Stimulated activated naive B cell treated with anti-CD40 and anti-IgM and Interleukin-4, amounts not matched to agents 10 μg/mL and 1 μg/mL and 100 μg/mL, for 72 hours (primary cell): ENCODE data around the gene KLHDC4.
"Not testable (repeated sequence)": the region's sequence is repeated elsewhere in the genome, so short reads cannot be mapped to it uniquely, and the experiment has no call there.

Experiments used
- ATAC-seq, 2 donors: fragments of 150-1000 bp; cut with Tn5 transposase; replicated peaks; 2 replicates each; pipeline ENCODE4 v1.10.0; 2021; ENCODE audit warnings: moderate library complexity in 1 of 2
- DNase-seq: peaks from one replicate; pipeline ENCODE4 v3.0.0; 2021
- H3K27ac Mint-ChIP-seq: one replicate; pipeline ENCODE4 v1.8.0; 2022; ENCODE audit warnings: mild to moderate bottlenecking, mixed read lengths
- H3K27me3 Mint-ChIP-seq, 2 donors: one replicate each; pipeline ENCODE4 v1.8.0; 2022; ENCODE audit warnings: mixed read lengths in 2 of 2
- H3K36me3 Mint-ChIP-seq, 2 donors: one replicate each; pipeline ENCODE4 v1.8.0; 2022; ENCODE audit warnings: mixed read lengths in 2 of 2, mild to moderate bottlenecking in 1 of 2
- H3K4me1 Mint-ChIP-seq, 2 donors: one replicate each; pipeline ENCODE4 v1.8.0; 2022; ENCODE audit warnings: mixed read lengths in 2 of 2, mild to moderate bottlenecking in 1 of 2
- H3K4me3 Mint-ChIP-seq, 2 donors: one replicate each; pipeline ENCODE4 v1.8.0; 2022; ENCODE audit warnings: mild to moderate bottlenecking in 2 of 2, mixed read lengths in 2 of 2, moderate library complexity in 1 of 2
- H3K9me3 Mint-ChIP-seq, 2 donors: one replicate each; pipeline ENCODE4 v1.8.0; 2022; ENCODE audit warnings: mixed read lengths in 2 of 2, mild to moderate bottlenecking in 1 of 2

The KLHDC4 gene

DNA sequence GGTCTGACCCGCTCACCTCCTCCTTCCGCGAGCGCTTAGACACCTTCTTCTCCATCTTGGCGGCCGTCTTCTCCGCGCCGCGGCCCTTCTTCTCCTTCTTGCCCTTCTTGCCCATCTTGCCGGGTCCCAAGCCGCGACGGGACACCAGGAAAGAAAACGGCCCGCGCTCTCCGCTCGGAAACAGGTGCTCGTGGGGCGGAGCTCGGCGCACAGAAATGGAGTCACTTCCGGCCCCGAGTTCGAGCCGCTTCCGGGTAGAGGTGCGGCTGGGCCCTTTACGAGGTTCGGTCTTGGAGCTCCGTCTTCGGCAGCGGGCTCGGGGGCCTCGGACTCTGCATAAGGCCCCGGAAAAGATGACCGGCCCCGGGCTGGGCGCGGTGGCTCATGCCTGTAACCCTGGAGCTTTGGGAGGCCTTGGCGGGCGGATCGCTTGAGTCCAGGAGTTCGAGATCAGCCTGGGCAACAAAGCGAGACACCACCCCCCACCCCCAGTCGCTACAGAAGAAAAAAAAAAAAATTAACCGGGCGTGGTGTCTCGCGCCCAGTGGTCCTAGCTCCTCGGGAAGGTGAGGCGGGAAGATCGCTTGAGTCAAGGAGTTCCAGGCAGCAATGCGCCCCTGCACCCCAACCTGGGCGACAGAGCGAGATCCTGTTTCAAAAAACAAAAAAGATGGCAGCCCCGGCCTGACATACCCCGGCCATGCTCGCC, at the start of gene KLHDC4:
TSS of gene KLHDC4 (minus strand) at position 211 of the 709 bp plus-strand sequence. CDS start at position 115, 96 bp downstream.
- no peaks in the 10 kb centered on the region for H3K9me3 Mint-ChIP-seq
- peak within 1 kb of the TSS; percentile 98 for H3K4me3 Mint-ChIP-seq
- H3K36me3 Mint-ChIP-seq: peaks cover 22 to 29% of the 10 kb centered on the region in 2 donors
- H3K27ac Mint-ChIP-seq: peak within 1 kb of the TSS; percentile 98
- peaks cover 16 to 49% of the 10 kb centered on the region in 2 donors for H3K4me1 Mint-ChIP-seq
- peak; percentile 86 for DNase-seq
- peak; percentile 94 to 96 for ATAC-seq
- H3K27me3 Mint-ChIP-seq: no peaks in the 10 kb centered on the region

DNA sequence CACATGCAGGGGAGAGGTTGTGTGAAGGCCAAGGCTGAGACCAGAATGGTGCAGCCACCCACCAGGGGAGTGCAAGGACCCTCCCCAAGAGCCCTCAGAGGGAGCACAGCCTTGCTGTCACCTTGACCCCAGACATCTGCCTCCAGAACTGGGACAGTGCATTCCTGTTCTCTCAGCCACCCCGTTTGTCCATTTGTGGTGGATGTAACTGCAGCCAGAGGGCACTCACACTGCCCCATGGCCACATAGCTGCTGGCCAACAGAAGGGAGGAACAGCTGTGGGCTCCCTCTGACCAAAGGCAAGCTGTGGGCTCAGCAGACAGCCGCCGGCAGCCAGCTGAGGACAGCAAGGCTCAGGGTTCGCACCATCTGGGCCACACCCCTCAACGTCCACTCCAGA, 49.8 kb upstream of the KLHDC4 start:
- DNase-seq: no peak
- Mint-ChIP-seq H3K36me3 (peaks cover 4 to 11% of the 10 kb centered on the region in 2 donors), H3K4me3 (no peak overlapping the region), H3K9me3 (peaks cover 12 to 16% of the 10 kb centered on the region in 2 donors), H3K27ac (no peak overlapping the region), H3K27me3 (peaks cover 0 to 6% of the 10 kb centered on the region in 2 donors), H3K4me1 (peaks cover 13 to 20% of the 10 kb centered on the region in 2 donors)
- no peak for ATAC-seq

DNA sequence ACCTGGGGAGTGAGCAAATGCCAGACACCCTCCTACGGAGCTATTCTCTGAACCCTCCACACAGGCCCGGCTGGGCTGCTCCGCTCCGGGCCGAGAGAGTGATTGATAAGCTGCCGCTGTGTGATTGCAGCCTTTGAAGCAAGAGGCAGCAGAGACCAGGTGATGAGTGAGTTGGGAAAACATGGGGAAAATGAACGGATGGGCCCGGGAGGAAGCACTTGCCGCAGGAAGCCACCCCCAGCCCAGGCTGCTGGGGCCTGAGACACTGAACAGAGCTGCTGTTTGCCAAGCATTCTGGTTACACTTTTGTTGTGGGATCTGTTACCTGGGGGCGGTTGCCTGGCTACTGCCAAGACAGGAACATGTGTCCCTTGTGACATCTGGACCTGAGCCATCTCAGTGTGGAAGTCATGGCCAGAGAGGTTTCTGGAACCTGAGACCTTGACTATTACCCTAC, 46.4 kb upstream of the KLHDC4 start:
- peaks cover 4 to 5% of the 10 kb centered on the region in 2 donors for H3K36me3 Mint-ChIP-seq
- DNase-seq (no peak), ATAC-seq (no peak)
- H3K27me3 Mint-ChIP-seq: peaks cover 0 to 6% of the 10 kb centered on the region in 2 donors
- H3K4me3 Mint-ChIP-seq: no peak overlapping the region
- peaks cover 5 to 6% of the 10 kb centered on the region in 2 donors for H3K9me3 Mint-ChIP-seq
- H3K4me1 Mint-ChIP-seq: peaks cover 36 to 49% of the 10 kb centered on the region in 2 donors
- H3K27ac Mint-ChIP-seq: peak overlapping the region; percentile 77

DNA sequence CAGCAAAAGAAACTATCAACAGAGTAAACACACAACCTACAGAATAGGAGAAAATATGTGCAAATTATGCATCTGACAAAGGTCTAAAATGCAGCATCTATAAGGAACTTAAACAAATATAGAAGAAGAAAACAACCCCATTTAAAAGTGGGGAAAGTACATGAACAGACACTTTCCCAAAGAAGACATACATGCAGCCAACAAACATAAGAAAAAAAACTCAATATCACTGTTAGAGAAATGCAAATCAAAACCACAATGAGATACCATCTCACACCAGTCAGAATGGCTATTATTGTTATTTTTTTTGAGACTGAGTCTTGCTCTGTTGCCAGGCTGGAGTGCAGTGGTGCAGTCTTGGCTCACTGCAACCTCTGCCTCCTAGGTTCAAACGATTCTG, 45.7 kb upstream of the KLHDC4 start:
- H3K27me3 Mint-ChIP-seq, H3K9me3 Mint-ChIP-seq, DNase-seq, H3K36me3 Mint-ChIP-seq, ATAC-seq, H3K27ac Mint-ChIP-seq: not testable (repeated sequence)
- Mint-ChIP-seq H3K4me1 (peaks cover 43 to 57% of the 10 kb centered on the region in 2 donors), H3K4me3 (peak overlapping the region in 1 of 2 donors; percentile 9)

DNA sequence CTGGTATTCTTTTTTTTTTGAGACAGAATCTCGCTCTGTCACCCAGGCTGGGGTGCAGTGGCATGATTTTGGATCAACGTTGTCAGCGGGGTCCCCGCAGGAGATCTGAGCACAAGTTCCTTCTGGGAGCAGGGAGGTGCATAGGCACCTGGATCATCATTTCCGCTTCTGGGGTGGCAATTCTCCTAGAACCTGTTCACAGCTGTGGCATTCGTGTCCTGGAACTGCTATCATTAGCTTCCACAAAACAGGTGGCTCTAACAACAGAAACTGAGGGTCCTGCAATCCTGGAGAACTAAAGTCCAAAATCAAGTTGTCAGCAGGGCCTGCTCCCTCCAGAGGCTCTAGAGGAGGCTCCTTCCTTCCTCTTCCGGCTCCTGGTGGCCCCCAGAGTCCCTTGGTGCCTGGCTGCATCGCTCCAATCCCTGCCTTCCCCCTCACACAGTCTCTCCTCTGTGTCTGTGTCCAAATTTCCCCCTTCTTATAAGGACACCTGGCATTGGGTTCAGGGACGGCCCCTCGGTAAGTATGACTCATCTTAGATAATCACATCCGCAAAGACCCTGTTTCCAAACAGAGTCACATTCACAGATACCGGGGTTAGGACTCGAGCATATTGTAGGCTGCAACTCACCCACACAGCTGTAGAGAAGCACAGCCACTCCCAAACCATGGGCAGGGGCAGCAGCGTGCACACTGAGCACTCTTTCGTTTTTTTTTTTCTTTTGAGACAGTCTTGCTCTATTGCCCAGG, 43.5 kb upstream of the KLHDC4 start:
- H3K36me3 Mint-ChIP-seq: no peaks in the 10 kb centered on the region
- H3K4me3 Mint-ChIP-seq: peak overlapping the region; percentile 70 to 73
- H3K4me1 Mint-ChIP-seq: peaks cover 48 to 66% of the 10 kb centered on the region in 2 donors
- H3K9me3 Mint-ChIP-seq: no peaks in the 10 kb centered on the region
- peaks cover 0 to 3% of the 10 kb centered on the region in 2 donors for H3K27me3 Mint-ChIP-seq
- peak overlapping the region; percentile 98 for H3K27ac Mint-ChIP-seq
- DNase-seq (peak; percentile 82), ATAC-seq (peak; percentile 83)

DNA sequence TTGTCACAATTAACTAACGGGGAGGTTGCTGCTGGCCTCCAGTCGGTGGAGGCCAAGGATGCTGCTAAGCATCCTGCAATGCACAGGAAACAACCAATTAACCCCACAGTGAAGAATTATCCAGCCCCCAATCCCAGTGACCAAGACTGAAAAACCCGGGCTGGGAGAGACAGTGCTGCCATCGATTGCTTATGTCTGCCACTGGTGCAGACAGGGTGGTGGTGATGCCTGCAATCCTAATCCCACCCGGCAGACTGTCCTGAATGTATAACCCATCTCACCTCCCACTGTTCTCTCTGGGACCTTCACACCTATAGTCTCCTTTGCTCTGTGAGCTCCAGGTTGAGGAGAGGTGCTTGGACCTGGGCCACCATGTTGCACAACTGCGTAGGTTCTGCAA, 42.3 kb upstream of the KLHDC4 start:
- Mint-ChIP-seq H3K4me3 (no peak overlapping the region), H3K4me1 (peaks cover 48 to 73% of the 10 kb centered on the region in 2 donors), H3K27ac (no peak overlapping the region), H3K27me3 (peaks cover 0 to 12% of the 10 kb centered on the region in 2 donors), H3K9me3 (no peaks in the 10 kb centered on the region), H3K36me3 (no peaks in the 10 kb centered on the region)
- no peak for ATAC-seq
- no peak for DNase-seq

DNA sequence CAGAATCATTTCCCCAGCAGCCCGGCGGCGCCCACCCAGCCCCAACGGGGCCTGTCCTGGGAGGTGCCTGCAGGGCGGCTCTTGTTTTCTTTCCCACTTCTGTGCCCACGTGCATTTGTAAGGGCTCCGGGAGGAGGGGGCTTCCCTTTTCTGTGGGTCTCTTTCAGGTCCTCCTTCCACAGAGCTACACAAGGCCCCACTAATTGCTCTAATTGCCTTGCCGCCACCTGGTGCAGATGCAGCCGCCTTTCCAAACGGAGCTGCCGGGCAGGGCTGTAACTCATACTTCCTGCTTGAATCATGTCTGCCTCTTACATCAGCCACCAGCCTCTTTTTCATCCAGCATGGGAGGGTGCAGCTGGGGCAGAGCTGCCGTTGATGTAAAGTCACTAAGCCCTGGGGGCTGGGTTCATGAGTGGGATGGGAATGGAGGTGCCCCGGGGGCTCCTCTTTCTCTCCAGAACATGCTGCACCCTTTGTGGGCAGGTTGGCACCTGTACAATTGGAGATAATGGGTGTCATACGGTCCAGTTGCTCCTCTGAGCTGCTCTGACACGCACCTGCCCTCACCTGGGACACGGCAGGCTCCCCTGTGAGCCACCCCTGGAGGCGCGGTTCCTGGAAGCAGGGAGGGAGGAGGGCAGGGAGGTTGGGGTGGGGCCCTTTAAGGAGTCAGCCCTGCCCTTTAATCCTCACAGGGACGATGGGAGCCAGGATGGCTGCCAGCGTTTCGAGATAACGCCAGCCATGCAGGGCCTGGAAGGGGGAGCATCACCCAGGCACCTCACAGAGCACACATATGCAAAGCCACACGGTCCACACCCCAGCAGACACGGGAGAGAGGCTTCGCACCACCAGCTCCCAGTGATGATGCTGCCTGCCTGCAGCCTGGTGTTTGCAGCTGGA, 41.1 kb upstream of the KLHDC4 start:
- Mint-ChIP-seq H3K27me3 (peaks cover 9 to 16% of the 10 kb centered on the region in 2 donors), H3K4me3 (peak overlapping the region; percentile 72 to 73), H3K27ac (peak overlapping the region; percentile 68), H3K9me3 (no peaks in the 10 kb centered on the region), H3K36me3 (no peaks in the 10 kb centered on the region), H3K4me1 (peaks cover 51 to 73% of the 10 kb centered on the region in 2 donors)
- ATAC-seq (no peak), DNase-seq (peak; percentile 23)

DNA sequence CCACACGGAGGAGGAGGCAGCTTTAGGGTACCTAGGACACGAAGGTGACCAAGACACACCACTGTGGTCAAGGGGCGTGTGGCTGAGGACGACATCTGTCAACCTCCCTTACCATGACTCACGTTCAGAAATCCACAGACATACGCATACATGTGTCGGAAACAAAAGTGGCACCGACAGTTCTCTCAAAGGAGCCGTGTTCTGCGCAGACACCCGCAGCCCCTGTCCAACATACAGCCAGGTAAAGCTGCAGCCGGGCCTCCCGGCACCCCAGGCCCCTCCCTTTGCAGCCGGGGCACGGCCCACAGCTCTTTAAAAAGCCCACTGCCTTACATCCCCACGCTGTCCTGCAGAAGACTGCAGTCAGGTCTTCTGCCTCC, 40.5 kb upstream of the KLHDC4 start:
- H3K27me3 Mint-ChIP-seq: peaks cover 9 to 22% of the 10 kb centered on the region in 2 donors
- peak overlapping the region; percentile 72 to 73 for H3K4me3 Mint-ChIP-seq
- H3K9me3 Mint-ChIP-seq: no peaks in the 10 kb centered on the region
- peak overlapping the region; percentile 75 for H3K27ac Mint-ChIP-seq
- H3K36me3 Mint-ChIP-seq: no peaks in the 10 kb centered on the region
- H3K4me1 Mint-ChIP-seq: peaks cover 47 to 67% of the 10 kb centered on the region in 2 donors
- ATAC-seq (no peak), DNase-seq (no peak)

DNA sequence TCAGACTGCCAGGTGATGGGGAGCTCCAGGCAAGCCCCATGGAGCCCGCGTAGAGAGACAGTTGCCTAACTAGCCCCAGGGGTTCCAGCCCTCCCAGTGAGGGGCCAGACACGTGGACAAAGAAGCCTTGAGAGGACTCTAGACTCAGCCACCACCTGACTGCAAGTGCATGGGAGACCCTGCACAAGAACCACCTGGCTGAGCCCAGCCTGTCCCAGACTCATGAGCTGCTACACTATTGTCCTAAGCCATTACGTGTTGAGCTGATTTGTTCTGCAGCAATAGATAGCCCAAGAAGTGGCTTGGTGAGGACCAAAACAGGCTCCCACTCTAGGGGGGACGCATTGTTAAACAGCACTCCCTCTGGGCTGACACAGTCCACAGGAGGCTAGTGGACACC, 37.6 kb upstream of the KLHDC4 start:
- Mint-ChIP-seq H3K27ac (no peak overlapping the region), H3K4me1 (peaks cover 23 to 38% of the 10 kb centered on the region in 2 donors), H3K27me3 (peaks cover 14 to 38% of the 10 kb centered on the region in 2 donors), H3K4me3 (no peak overlapping the region), H3K36me3 (no peaks in the 10 kb centered on the region), H3K9me3 (peaks cover 0 to 2% of the 10 kb centered on the region in 2 donors)
- DNase-seq (no peak), ATAC-seq (no peak)

DNA sequence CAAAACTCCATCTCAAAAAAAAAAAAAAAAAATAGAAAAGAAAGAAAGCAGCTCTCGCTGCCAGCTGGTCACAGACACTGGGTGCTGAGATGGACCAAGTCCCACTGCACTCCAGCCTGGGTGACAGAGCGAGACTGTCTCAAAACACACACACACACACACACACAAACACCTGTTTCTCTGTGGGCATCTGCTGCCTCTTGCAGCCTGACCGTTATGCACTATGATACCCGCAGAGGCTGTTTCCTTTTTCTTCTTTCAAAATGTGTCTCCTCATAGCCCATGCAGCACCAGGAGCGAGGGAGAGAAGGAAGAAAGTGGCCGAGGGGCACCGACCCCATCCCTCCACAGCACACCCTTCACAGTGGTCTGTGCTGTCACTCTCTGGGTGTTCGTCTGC, 36.9 kb upstream of the KLHDC4 start:
- H3K4me1 Mint-ChIP-seq: peaks cover 20 to 33% of the 10 kb centered on the region in 2 donors
- no peaks in the 10 kb centered on the region for H3K36me3 Mint-ChIP-seq
- H3K9me3 Mint-ChIP-seq: peaks cover 0 to 2% of the 10 kb centered on the region in 2 donors
- H3K27ac Mint-ChIP-seq: no peak overlapping the region
- DNase-seq (no peak), ATAC-seq (peak in 1 of 2 donors; percentile 51)
- H3K27me3 Mint-ChIP-seq: peaks cover 14 to 38% of the 10 kb centered on the region in 2 donors
- peak overlapping the region in 1 of 2 donors; percentile 52 for H3K4me3 Mint-ChIP-seq

DNA sequence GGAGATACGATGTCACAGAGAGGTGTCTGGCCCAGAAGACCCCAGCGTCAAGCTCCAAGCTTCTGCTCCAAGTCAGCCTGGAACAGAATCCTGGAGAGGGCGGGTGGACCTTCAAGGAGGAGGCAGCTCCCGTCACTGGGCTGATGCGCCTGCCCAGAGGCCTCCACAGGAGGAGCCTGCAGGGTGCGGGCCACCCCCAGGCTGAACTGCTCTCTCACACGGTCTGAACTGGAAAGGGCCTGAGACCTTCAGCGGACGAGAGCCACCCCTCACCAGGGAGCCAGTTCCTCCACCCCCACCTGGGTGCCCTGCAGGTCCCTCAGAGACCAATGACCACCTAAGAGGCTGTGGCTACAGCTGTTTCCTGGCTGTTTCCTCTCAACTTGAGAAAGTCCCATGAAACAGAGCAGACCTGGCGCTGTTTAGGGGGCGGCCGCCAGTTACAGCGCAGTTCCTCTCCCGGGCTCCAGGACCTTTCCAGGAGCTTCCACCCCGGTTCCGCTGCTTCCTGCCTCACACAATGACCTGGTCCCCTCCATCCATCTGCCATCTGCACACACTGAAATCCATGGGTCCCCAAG, 36.0 kb upstream of the KLHDC4 start:
- peaks cover 0 to 2% of the 10 kb centered on the region in 2 donors for H3K9me3 Mint-ChIP-seq
- peak overlapping the region; percentile 48 for H3K27ac Mint-ChIP-seq
- DNase-seq: no peak
- no peak overlapping the region for H3K4me3 Mint-ChIP-seq
- H3K36me3 Mint-ChIP-seq: no peaks in the 10 kb centered on the region
- H3K27me3 Mint-ChIP-seq: peaks cover 14 to 38% of the 10 kb centered on the region in 2 donors
- peak in 1 of 2 donors; percentile 17 for ATAC-seq
- H3K4me1 Mint-ChIP-seq: peaks cover 14 to 25% of the 10 kb centered on the region in 2 donors

DNA sequence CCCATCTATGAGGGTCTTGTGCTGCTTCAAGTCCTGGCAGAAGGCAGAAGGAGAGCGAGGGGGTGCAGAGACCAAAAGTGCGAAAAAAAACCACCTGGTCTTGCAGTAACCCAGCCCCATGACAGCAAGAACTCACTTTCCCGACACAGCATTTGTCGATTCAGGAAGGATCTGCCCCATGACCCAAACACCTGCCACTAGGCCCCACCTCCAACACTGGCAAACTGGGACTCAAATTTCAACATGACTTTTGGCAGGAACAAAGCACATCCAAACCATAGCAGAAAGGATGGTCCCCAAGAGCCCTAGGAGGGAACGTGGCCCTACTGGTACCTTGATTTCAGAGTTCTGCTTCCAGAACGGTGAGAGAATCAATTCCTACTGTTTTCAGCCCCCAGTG, 34.7 kb upstream of the KLHDC4 start:
- Mint-ChIP-seq H3K27ac (no peak overlapping the region), H3K4me3 (no peak overlapping the region), H3K9me3 (peaks cover 0 to 2% of the 10 kb centered on the region in 2 donors), H3K36me3 (no peaks in the 10 kb centered on the region), H3K27me3 (peaks cover 14 to 38% of the 10 kb centered on the region in 2 donors), H3K4me1 (peaks cover 6 to 12% of the 10 kb centered on the region in 2 donors)
- no peak for ATAC-seq
- DNase-seq: no peak

DNA sequence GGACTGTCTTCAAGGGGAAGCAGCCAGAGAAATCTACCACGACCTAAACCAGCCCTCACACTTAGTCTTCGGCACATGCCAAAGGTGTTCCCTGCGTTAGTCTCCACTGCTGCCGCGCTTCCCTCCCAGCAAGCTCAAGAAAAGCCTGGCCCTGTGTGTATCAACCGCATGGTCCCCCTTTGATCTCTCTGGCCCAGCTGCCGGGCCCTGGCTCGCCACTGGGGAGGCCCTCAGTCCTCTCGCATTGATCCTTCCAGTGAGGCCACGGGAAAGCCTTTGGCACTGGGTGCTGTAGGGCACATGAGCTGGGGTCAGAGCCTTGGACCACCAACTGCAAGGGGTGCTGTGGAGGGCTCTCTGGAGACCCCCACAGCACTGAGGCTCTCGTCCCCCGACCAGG, 29.6 kb upstream of the KLHDC4 start:
- no peak for DNase-seq
- Mint-ChIP-seq H3K27ac (no peak overlapping the region), H3K27me3 (peaks cover 0 to 14% of the 10 kb centered on the region in 2 donors), H3K9me3 (peaks cover 0 to 2% of the 10 kb centered on the region in 2 donors), H3K4me1 (no peaks in the 10 kb centered on the region), H3K4me3 (no peak overlapping the region), H3K36me3 (no peaks in the 10 kb centered on the region)
- no peak for ATAC-seq
